ENCODE results near the gene CBX3.
"Not testable (repeated sequence)": the region's sequence is repeated elsewhere in the genome, so short reads cannot be mapped to it uniquely, and the experiment has no call there.

CBX3 gene

GRCh38 chr7:26171601-26172000, 29.9 kb upstream of the CBX3 start:
- no peak for DNase-seq

GRCh38 chr7:26172048-26172447, 29.5 kb upstream of the CBX3 start:
- no peak for DNase-seq

GRCh38 chr7:26175903-26176302, 25.6 kb upstream of the CBX3 start:
- DNase-seq: not testable (repeated sequence)

- not testable (repeated sequence) for DNase-seq
Measured at GRCh38 chr7:26176696-26177095, 24.8 kb upstream of the CBX3 start.

- not testable (repeated sequence) for DNase-seq
Measured at GRCh38 chr7:26177269-26177668, 24.3 kb upstream of the CBX3 start.

DNA sequence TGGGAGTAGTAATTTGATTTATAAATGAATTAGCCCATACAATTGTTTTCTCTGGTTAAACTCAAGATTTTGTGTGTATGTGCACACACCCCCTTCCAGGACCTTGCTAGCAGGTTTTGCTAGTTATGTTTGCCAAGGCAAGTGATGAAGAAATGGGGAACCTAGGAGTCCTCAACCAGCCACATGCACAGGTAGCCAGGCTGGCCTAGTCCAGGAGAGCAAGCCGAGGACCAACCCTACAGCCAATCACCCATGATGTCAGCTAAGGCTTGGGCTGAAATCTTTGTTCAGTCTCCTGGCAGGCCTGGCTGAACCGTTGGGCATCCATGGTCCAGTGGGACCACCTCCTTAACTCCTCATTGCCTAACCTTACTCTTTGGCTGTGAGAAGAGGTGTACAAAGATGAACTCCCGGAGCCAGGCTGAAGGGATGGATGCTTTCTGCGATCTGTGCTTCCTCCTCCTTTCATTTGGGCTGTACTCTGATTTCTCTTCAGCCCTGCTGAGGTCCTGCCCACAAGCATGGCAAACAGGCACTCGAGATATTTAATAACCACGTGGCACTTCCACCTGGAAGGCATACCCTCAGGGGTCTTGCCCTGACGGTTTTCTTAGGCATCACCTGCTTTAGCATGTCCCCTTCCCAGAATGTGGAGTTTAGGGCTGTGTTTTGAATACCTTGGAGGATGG, 23.1 kb upstream of the CBX3 start:
- DNase-seq: no peak

- DNase-seq: no peak
Measured at GRCh38 chr7:26179422-26179821, 22.1 kb upstream of the CBX3 start.

DNA sequence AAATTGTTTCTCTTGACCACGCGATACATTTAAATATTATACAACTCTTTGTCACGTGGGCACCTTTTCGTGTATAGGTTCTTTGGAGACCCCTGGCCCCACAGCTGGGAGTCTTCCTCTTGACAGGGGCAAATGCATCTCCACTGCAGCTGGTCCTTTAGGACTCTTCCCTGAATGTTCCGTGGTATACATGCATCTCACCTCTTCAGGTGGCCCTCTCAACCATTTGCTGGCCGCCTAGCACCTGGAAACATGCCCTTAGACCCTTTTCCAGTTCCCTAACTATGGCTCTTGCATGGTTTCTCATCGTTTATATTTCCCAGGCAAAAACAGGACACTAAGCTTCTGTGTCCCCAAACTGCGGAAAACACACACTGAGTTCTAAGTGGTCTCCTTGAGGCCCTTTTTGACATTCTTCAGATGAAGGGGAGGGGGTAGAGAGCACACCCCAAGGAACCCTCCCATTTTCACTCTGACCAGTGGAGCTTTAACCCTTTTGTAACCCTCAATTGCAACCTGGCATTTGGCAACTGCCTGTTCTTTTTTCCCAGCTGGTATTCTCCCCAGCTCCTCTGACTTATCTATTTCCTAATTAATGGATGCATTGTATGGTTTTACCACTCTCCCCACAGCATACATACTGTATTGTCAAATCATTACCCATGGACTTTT, 21.6 kb upstream of the CBX3 start:
- DNase-seq: no peak

DNA sequence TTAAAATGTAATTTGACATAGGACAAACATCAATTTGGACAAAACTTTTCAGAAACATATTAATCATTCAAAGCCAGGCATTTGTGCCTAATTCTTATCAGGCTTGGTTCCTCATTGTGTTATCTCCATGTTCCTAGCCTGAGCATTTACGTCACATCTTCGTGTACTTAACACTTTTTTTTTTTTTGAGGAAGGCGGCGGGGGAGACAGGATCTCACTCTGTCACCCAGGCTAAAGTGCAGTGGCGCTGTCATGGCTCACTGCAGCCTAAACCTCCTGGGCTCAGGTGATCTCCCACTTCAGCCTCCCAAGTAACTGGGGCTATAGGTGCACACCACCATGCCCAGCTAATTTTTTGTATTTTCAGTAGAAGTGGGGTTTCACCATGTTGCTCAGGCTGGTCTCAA, 20.8 kb upstream of the CBX3 start:
- no peak for DNase-seq

GRCh38 chr7:26181474-26182227, 19.9 kb upstream of the CBX3 start:
- DNase-seq: no peak

GRCh38 chr7:26182283-26182682, 19.3 kb upstream of the CBX3 start:
- no peak for DNase-seq

DNA sequence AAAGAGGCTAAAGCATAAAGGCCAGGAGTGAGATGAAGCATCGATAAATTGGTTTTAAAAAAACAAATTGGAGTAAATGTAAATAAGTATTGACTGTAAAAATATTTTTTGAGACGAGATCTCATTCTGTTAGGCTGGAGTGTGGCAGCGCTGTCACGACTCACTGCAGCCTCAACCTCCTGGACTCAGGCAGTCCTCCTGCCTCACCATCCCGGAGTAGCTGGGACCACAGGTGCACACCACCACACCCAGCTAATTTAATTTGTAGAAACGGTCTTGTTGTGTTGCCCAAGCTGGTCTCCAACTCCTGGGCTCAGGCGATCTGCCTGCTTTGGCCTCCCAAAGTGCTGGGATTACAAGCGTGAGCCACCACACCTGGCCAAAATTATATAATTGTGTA, 18.8 kb upstream of the CBX3 start:
- DNase-seq: no peak

GRCh38 chr7:26183545-26184280, 17.8 kb upstream of the CBX3 start:
- DNase-seq: no peak

DNA sequence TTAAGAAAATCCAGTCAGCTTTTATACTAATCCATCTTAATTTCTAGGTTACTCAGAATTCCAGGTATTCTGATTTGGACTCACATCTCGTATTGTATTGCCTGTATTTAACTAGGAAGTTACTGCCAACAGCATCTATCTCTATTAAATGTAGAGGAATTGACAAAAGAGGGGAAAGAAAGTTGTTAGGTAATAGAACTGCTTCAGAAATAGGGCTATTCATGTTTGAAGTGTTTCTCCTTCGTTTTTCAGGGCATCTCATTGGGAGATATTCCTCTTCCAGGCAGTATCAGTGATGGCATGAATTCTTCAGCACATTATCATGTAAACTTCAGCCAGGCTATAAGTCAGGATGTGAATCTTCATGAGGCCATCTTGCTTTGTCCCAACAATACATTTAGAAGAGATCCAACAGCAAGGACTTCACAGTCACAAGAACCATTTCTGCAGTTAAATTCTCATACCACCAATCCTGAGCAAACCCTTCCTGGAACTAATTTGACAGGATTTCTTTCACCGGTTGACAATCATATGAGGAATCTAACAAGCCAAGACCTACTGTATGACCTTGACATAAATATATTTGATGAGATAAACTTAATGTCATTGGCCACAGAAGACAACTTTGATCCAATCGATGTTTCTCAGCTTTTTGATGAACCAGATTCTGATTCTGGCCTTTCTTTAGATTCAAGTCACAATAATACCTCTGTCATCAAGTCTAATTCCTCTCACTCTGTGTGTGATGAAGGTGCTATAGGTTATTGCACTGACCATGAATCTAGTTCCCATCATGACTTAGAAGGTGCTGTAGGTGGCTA, 17.1 kb upstream of the CBX3 start:
- DNase-seq: not testable (repeated sequence)

DNA sequence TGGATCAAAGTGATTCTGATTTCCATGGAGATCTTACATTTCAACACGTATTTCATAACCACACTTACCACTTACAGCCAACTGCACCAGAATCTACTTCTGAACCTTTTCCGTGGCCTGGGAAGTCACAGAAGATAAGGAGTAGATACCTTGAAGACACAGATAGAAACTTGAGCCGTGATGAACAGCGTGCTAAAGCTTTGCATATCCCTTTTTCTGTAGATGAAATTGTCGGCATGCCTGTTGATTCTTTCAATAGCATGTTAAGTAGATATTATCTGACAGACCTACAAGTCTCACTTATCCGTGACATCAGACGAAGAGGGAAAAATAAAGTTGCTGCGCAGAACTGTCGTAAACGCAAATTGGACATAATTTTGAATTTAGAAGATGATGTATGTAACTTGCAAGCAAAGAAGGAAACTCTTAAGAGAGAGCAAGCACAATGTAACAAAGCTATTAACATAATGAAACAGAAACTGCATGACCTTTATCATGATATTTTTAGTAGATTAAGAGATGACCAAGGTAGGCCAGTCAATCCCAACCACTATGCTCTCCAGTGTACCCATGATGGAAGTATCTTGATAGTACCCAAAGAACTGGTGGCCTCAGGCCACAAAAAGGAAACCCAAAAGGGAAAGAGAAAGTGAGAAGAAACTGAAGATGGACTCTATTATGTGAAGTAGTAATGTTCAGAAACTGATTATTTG, 16.3 kb upstream of the CBX3 start:
- no peak for DNase-seq

- DNase-seq: no peak
Measured at GRCh38 chr7:26185844-26186180, 15.7 kb upstream of the CBX3 start.

GRCh38 chr7:26186364-26187311, 14.9 kb upstream of the CBX3 start:
- no peak for DNase-seq

DNA sequence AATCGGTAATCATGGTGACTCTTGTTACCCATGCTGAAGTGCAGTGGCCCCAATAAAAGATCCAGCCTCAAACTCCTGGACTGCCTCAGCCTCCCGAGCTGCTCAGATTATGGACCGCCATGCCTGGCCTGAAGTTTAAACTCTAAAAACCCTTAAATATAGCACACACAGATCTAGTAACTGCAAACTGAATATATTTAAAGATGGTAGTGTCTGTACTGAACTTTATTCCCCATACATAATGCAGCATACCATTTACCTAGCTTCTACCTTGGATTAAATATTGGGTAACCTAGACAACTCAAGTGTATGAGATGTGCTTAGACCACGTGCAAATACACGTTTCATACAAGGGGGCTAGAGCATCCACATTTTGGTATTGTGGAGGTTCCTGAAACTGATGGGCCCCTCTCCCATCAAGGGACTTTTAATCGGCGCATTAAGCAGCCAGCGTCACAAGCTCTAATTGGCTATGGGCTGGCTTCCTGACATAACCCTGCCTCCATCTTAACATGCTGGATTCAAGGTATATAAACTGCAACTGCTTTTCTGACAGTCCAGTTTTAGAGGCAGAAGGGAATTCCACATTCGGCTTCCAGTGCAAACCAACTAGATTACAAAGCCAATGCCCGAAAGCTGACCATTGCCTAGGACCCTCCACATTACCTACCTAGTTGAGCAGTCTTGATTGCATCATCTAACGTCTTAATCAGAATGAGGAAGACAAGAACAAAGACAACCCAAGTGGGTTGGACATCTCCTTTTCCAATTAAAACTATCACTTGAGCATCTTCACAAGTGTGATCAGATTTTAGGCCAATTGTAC, 14.0 kb upstream of the CBX3 start:
- DNase-seq: no peak

GRCh38 chr7:26188206-26188956, 13.2 kb upstream of the CBX3 start:
- DNase-seq: no peak

All from NCI-H187 treated with DMSO at 0.1 percent for 48 hours (cell line).